GM10248 (cell line): ENCODE data around the gene LEAP2.
"Not testable (repeated sequence)": the region's sequence is repeated elsewhere in the genome, so short reads cannot be mapped to it uniquely, and the experiment has no call there.

ENCODE experiments used
- CTCF ChIA-PET: fragments of 300-600 bp; sonication (Branson Sonifier 250); formaldehyde crosslinking; extraction: SDS; loops from one replicate; lab custom pipeline; 2021; ENCODE audit warnings: antibody characterized with exemption; lab: Yijun Ruan, JAX
- POLR2A ChIA-PET: fragments of 350-650 bp; sonication (Branson Sonifier 250); formaldehyde crosslinking; extraction: SDS; loops from one replicate; lab custom pipeline; 2020; ENCODE audit warnings: antibody characterized with exemption; lab: Yijun Ruan, JAX
- DNase-seq: peaks from one replicate; pipeline ENCODE4 v3.0.0; 2012; ENCODE audit errors: extremely low spot score
- CTCF ChIP-seq: IDR thresholded peaks from 2 replicates; pipeline ENCODE4 v1.5.1; 2012; ENCODE audit warnings: mild to moderate bottlenecking, low read depth; ENCODE audit errors: extremely low read depth, missing control alignments, control extremely low read depth

Gene LEAP2

GRCh38 chr5:132853323-132853722 lies 20.1 kb upstream of the LEAP2 start:
- POLR2A ChIA-PET: no interaction called here
- DNase-seq: no peak
- CTCF ChIA-PET: interaction anchor here (2.0 to 18.9 kb wide), 4 partner anchors 8 to 33 kb away, joined by 8 to 215 read pairs (median 26); partner anchors contain the start of genes GDF9, SHROOM1 and UQCRQ
- no peak for TF ChIP-seq CTCF

GRCh38 chr5:132853790-132854189 lies 19.7 kb upstream of the LEAP2 start:
- DNase-seq: no peak
- no peak for TF ChIP-seq CTCF
- POLR2A ChIA-PET: no interaction called here
- CTCF ChIA-PET: interaction anchor here (0.9 to 18.9 kb wide), 5 partner anchors 8 to 328 kb away, joined by 3 to 215 read pairs (median 10); partner anchors contain the start of genes GDF9, SHROOM1 and UQCRQ

GRCh38 chr5:132854301-132854700 lies 19.2 kb upstream of the LEAP2 start:
- ChIA-PET CTCF (interaction anchor here (0.9 to 18.9 kb wide), 5 partner anchors 9 to 328 kb away, joined by 3 to 215 read pairs (median 10); partner anchors contain the start of genes GDF9, SHROOM1 and UQCRQ), POLR2A (no interaction called here)
- TF ChIP-seq CTCF: no peak
- no peak for DNase-seq

GRCh38 chr5:132854992-132855391 lies 18.5 kb upstream of the LEAP2 start:
- POLR2A ChIA-PET, DNase-seq: not testable (repeated sequence)
- CTCF ChIA-PET: interaction anchor here (2.0 to 18.9 kb wide), 4 partner anchors 9 to 35 kb away, joined by 8 to 215 read pairs (median 26); partner anchors contain the start of genes GDF9, SHROOM1 and UQCRQ

- no peak for TF ChIP-seq CTCF
- DNase-seq: no peak
- ChIA-PET POLR2A (no interaction called here), CTCF (interaction anchor here (2.6 to 18.9 kb wide), 3 partner anchors 10 to 23 kb away, joined by 8 to 215 read pairs (median 41); partner anchors contain the start of genes GDF9, SHROOM1 and UQCRQ)
Observed at GRCh38 chr5:132856011-132856410, 17.5 kb upstream of the LEAP2 start.

GRCh38 chr5:132859889-132860437 lies 13.5 kb upstream of the LEAP2 start:
- ChIA-PET CTCF (interaction anchor here (1.3 to 18.9 kb wide), 4 partner anchors 13 to 359 kb away, joined by 4 to 215 read pairs (median 54); partner anchors contain the start of gene SHROOM1), POLR2A (no interaction called here)
- no peak for TF ChIP-seq CTCF
- DNase-seq: no peak

GRCh38 chr5:132860742-132861141 lies 12.7 kb upstream of the LEAP2 start:
- POLR2A ChIA-PET: no interaction called here
- no peak for TF ChIP-seq CTCF
- DNase-seq: no peak
- CTCF ChIA-PET: interaction anchor here (1.3 to 18.9 kb wide), 4 partner anchors 14 to 360 kb away, joined by 4 to 215 read pairs (median 54); partner anchors contain the start of gene SHROOM1
